GM12864 (cell line): ENCODE measurements around the gene DTX3.

Experiments
- DNase-seq: peaks from one replicate; pipeline ENCODE4 v3.0.0-alpha.2; 2011; ENCODE audit warnings: low read depth
- H3K4me3 ChIP-seq: 2 replicates; pipeline ENCODE4 v1.5.1; 2011; ENCODE audit warnings: mild to moderate bottlenecking, low read depth, low read length, control low read depth
- TF ChIP-seq, protein P1 (sequence below): IDR thresholded peaks from 2 replicates; pipeline ENCODE4 v1.5.1; 2011; ENCODE audit warnings: low read depth, mild to moderate bottlenecking, moderate library complexity, low read length, control low read depth, inconsistent platforms; ENCODE audit errors: missing control alignments

Gene DTX3

DNA sequence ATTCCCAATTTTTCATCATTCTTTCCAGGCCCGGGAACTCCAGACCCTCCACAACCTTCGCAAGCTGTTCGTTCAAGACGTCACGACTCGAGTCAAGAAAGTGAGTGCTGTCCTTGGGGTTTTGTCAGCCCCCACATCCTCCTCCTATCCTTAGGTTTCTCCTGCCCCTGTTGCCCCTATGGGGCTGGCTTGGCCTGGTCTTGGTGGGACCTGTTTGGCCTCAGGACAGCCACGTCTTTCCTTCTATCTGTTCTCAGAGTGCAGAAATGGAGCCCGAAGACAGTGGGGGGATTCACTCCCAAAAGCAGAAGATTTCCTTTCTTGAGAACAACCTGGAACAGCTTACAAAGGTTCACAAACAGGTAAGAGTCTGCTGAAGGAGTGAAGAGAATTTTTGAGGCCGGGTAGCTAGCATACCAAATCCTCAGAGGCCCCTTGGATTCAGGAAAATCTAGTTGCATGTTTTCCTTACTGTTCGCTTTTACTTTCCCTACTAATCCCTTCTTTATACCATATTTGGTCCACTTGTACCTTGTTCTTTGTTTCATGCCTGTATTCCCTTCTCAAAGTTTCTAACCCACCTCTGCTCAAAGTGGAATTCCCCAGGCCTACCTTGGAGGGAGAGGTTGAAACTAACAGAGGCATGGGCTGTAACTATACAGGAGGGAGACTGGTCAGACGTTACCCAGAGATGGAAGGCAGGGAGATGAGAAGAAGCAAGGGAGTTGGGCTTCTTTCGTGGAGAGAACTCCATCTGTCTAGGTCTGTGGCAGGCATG, 26.5 kb upstream of the DTX3 start:
- TF ChIP-seq, protein P1, sequence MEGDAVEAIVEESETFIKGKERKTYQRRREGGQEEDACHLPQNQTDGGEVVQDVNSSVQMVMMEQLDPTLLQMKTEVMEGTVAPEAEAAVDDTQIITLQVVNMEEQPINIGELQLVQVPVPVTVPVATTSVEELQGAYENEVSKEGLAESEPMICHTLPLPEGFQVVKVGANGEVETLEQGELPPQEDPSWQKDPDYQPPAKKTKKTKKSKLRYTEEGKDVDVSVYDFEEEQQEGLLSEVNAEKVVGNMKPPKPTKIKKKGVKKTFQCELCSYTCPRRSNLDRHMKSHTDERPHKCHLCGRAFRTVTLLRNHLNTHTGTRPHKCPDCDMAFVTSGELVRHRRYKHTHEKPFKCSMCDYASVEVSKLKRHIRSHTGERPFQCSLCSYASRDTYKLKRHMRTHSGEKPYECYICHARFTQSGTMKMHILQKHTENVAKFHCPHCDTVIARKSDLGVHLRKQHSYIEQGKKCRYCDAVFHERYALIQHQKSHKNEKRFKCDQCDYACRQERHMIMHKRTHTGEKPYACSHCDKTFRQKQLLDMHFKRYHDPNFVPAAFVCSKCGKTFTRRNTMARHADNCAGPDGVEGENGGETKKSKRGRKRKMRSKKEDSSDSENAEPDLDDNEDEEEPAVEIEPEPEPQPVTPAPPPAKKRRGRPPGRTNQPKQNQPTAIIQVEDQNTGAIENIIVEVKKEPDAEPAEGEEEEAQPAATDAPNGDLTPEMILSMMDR: no peak
- no peak overlapping the region for H3K4me3 ChIP-seq
- no peak for DNase-seq

DNA sequence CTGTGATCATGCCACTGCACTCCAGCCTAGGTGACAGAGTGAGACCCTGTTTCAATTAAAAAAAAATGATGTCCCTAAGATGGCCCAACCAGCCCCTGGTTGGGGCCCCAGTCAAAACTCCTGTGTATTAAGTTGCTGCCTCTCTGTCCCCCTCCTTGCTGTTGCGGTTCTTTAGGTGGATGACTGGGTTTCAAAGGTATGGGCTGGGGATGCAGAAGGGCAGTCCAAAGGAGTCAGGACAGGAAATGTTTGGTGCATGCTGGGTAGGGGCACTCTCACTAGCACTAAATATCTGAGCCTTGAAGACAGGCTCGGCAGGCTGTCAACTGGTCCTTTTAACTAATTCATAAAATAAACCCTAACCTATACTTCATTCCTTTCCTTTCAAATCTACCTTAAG, 25.6 kb upstream of the DTX3 start:
- H3K4me3 ChIP-seq: no peak overlapping the region
- no peak for DNase-seq
- TF ChIP-seq, protein P1: no peak

DNA sequence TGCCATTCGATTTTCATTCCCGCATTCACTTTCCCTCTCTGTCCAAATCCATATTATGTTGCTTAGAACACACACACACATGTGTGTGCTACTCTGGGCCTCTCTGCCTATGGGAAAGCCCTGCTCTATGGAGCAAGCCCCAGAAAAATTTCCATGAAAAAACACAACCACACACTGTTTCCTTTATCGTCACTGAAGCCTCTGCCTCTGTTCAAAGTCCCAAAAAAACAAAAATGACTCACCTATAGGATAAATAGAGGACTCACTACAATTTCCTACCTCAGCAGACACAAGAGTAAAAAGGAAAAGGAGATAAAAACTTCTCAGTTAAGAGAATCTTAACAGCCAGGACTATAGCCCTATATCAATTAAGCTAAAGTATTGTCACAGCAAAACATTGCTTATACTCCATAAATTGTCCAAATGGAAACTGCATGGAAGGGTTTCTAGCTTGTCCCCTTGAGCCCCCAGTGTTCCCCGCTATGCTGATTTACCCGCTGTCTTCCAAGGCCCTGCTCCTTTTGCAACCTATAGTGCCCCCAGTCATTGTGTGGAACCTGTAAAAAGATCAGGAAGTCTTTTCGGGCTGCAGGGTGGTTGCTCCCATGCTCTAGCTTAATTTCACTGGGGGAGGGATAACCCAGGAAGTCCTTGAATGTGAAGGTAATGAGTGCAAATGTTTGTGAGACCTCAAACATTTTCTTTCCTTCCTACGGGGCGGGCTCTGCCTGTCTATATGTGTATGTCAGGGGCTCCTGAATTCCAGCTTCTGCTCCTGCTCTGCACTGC, 24.8 kb upstream of the DTX3 start:
- TF ChIP-seq, protein P1: no peak
- H3K4me3 ChIP-seq: no peak overlapping the region
- DNase-seq: no peak

DNA sequence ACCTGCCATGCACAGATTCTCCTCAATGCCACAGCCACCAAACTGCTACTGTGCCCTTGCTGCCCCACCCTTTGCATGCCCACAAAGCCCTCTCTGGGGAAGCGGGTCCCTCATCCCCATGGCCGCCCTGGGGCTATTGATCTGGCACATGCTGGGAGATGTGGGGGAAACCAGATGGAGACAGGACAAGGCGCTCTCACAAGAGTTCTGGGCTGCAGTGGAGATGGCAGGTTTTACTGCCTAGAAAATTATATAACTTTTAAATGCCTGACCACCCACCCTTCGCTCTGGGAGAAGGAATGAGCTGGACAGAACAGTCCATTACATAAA, 24.2 kb upstream of the DTX3 start:
- no peak for DNase-seq
- TF ChIP-seq, protein P1: no peak
- H3K4me3 ChIP-seq: no peak overlapping the region

DNA sequence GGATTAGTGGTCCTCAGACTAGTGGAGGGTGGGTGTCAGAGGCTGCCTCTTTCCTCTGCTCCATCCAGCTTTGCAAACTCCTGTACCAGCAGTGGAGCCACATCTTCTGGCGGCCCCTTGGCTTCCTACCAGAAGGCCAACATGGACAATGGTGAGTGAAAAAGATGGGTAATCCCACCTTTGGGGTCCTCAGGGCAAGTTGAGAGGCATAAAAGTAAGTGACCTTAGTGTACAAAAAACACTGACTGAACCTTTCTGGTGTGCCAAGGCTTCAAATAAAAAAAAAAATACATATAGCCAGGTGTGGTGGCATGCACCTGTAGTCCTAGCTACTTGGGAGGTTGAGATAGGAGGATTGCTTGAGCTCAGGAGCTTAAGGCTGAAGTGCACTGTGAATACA, 22.8 kb upstream of the DTX3 start:
- no peak for DNase-seq
- TF ChIP-seq, protein P1: no peak

DNA sequence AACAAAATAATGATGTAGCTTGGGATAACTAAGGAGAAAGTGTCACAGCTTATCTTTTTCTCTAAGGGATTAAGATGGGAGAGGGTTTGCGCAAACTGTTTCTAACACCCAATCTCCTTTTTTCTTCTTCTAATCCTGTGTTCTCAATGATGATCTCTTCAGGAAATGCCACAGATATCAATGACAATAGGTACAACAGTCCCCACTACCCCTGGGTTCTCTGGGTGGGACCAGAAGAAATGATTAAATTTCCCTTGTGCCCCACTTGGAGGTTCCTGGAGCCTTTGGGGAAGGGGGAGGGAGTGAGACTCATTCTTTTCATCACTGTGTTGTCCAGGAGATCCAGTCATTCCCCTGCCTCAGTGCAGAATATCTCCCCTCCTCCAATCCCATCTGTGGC, 22.2 kb upstream of the DTX3 start:
- DNase-seq: no peak
- no peak overlapping the region for H3K4me3 ChIP-seq
- TF ChIP-seq, protein P1: no peak

More for the DNA sequence above, 22.8 kb upstream of the DTX3 start:
- no peak overlapping the region for H3K4me3 ChIP-seq
